Tongue (tissue), 2 donors: Measurements from ENCODE around the gene ADAM30. TPM values are rescaled to one million over a fixed set of nuclear protein-coding genes. Genes with fewer than 3 reads are reported as not detected.
"Not testable (repeated sequence)": the region's sequence is repeated elsewhere in the genome, so short reads cannot be mapped to it uniquely, and the experiment has no call there.

Experiments
- DNase-seq: peaks from one replicate; pipeline ENCODE4 v3.0.0-alpha.2; 2015
- total RNA-seq: library from RNA; depleted of rRNA; stranded (reverse); fragments of >200 nt; gene quantifications from one replicate; pipeline ENCODE4 v1.2.3, GENCODE V29; 2014

ADAM30 gene
- total RNA-seq, 1 donor from 2014 or later, result not detected

DNA sequence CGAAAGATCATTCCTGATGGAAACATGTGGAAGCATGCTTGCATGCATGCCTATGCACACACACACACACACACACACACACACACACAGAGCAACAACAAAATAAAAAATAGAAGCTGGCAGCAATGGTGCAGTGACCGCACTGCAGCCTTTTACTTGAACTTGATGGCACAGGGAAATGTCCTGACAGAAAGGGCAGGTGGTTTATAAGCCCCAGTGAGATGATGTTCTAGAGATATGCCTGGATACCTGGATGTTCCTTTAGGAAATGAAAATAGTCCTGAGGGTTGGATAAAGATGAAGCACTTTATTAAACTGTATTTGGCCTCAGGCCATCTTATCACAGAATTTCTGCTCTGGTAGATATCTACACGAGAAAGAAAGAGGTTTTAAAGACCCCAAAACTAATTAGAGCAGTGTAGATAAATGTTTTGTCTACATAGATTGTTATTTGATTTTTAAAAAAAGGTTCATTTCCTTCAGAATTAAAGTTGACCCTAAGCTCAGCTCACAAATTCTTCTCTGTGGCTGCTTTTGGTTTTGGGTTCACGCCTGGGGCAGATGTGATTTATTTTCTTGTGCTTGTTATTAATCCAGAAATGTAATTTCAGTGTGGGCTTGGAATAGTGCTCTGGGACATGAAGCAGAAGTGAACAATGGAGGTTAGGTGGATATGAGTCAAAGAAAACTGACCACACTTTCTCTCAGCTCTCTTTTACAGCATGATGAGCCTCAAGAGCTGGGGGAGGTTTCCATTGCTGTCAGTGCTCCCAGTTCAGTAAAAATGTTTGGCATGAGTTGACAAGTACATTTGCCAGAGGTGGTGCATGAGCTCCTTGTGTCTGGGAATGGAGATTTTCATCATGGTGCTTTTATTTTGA is 22.9 kb downstream of the ADAM30 start:
- peak; percentile 66 for DNase-seq

DNA sequence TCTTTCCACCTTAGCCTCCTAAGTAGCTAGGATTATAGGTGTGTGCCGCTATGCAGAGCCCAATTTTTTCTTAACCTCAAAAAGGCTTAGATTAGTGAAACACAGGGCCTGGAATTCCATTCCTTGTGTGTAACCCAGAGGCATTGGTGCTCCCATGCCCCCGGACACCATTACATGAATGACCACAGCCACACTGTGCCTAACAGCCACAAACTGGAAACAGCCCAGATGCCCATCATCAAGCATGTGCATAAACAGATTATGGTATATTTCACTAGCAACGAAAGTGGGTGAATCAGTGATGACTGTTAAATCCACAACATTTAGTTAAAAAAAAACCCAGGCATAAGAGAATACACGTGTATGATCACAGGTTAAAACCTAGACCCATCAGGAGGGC is 24.4 kb downstream of the ADAM30 start:
- no peak for DNase-seq

DNA sequence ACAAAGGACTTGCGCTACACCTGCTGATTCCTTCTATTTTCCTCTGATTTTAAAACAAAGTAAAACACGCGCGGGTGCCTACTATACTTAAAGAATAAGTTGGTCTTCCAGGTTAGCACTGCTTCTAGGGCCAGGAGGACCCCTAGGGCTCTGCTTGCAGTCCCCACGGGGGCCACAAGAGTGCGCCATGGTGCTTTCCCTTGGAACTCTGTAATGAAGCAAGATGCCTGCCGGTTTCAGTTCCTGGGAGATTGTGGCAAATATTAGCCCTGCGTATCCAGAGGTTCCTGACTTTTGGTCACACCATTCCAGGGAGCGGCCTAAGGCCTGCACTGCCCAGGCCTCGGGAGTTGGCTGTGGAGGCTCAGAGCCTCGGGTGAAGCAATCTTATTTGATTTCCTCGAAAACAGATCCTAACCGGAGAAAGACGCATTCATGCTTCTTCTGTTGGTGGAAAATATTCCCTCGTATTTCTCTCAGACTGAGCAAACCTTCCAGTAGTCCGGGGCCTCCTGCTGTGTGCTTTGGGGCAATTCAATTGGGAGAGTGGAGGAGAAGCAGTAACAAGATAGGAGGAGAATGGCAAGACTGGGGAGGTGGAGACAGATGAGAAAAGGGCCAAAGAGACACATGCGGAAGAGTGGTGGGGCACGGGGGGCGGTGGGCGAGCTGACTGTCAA is 25.3 kb downstream of the ADAM30 start:
- DNase-seq, result peak; percentile 89

DNA sequence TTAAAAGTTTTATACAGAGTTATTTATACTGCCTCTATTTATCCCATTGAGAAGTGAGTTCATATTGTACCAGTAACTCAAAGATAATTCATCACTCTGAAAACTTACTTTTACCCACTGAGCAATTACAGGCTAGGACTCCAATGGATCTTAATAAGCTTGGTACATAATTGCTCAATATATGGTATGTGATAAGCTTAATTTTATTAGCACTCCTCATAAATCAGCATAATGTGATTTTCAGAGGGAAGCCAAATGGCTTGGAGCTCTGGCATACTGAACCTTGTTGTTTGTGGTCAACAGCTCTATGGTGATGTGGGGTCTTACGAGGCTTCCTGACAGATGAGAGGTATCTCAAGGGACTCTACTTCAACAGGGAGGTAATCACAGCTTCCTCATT is 26.3 kb downstream of the ADAM30 start:
- no peak for DNase-seq

DNA sequence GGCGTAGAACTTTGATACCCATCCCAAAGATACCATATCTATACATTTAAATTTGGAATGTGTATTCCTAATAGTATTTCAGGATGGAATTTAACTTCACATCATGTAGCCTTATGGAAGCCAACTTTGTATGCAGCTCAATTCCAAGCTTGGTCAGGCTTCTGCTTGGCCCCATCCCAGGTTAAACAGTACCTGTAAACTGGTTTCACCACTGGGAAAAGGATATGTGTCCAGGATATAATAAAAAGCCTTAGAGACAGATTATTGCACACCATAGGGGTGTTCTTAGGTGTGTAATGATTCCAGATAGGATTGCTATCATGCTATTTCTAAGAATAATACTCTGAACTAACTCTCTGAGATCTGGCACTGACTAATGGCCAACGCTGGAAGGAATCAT is 28.1 kb downstream of the ADAM30 start:
- DNase-seq, result no peak

DNA sequence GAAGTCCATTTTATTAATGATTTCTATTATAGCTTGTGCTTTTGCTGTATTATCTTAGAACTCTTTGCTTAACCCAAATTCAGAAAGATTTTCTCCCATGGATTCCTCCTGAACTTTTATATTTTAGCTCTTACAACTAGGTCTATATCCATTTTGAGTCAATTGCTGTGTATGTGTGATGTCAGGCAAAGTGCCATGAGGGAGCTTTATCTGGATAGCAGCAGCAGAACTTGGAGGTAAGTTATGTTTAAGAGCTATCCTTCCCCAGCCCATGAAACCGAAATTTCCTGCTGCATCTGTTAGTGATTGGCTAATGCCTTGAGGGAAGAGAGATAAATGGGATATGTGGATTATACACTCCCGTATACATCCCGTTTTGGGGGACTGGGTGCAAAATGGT is 29.9 kb downstream of the ADAM30 start:
- no peak for DNase-seq

DNA sequence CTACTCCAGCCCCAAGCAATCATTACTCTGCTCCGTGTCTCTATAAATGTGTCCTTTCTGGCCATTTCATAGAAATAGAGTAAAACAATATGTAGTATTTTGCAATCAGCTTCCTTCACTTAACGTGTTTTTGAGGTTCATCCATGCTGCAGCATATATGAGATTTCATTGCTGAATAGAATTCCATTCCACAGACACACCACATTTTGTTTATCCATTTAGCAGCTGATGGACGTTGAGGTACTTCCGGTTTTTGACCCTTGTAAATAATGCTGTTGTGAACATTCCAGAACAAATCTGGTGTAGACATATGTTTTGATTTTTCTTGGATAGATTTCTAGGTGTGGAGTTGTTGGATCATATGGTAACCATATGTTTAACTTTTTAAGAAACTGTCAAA is 30.7 kb downstream of the ADAM30 start:
- peak; percentile 68 for DNase-seq

DNA sequence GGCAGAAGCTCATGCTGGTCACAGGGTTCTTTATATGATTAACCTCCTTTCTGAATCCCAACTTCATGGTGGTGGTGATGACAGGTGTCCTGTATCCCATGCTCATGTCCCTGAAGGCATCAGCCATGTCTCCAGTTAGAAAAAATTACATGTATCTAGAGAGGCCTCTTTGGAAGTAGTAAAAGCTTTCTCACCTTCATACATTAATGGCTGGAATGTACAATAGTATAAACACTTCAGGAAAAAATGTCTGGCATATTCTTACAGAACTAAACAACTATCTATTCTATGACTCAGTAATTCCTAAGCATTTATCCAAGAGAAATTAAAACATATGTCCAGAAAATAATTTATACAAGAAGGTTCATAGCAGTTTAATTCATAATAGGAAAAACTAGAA is 34.0 kb downstream of the ADAM30 start:
- no peak for DNase-seq

DNA sequence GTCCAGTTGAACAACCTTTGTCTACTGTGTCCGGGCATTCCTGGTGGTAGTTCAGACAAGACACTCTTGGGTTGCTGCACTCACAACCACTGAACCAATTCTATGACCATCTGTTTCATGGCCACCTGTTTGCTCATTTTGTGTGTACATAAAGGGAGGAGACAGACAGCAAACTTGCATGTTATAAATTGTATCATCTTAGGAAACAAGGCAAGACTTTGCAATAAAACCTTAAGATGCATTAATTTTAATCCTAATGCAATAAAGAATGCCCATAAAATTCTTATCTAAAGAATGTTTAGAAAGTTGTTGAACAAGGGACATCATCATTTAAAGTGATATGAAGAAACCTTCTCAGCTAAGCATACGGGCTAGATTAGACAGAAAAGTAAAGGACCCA is 34.8 kb downstream of the ADAM30 start:
- DNase-seq, result no peak

DNA sequence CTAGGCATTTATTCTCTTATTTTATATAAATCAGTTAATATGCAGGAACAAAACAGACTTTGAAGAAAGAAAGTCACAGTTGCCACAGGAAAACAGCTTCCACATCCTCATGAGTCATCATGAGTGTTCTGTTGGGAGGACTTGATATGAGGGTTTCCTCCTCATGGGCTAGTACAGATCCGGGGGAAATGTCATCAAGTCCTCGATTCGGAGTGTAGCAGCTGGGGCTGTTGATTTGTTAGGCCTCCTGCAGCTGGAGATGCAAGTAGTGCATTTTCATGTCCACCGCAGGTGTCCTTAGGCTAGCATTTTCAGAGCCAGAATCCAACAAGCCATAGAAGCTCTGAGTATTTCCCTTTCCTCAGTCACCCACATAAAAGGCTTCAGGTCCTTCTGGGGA is 36.7 kb downstream of the ADAM30 start:
- no peak for DNase-seq

DNA sequence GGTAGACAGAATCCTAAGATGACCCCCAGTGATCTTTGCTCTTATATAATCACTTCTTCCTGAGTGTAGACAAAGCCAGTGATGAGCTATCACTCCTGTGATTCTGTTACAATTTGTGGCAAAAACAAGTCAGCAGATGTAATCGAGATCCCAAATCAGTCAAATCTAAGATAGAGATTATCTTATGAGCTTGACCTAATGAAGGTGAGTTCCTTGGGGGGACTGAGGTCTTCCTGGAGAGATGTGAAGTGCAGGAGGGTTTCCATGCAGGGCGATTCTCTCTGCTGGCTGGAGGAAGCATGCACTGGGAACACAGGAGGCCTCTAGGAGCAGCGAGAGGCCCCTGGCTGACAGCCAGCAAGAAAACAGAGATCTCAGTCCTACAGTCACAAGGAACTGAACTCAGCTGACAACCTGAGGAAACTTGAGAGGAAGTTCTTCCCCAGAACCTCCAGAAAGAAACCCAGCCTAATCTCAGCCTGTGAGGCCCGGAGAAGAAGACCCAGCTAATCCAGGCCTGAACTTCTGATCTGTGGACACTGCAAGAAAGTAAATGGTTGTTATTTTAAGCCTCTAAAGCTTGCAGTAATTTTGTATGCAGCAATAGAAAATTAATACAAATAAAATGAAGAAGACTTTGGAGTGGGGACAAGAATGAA is 37.6 kb downstream of the ADAM30 start:
- DNase-seq, result not testable (repeated sequence)

DNA sequence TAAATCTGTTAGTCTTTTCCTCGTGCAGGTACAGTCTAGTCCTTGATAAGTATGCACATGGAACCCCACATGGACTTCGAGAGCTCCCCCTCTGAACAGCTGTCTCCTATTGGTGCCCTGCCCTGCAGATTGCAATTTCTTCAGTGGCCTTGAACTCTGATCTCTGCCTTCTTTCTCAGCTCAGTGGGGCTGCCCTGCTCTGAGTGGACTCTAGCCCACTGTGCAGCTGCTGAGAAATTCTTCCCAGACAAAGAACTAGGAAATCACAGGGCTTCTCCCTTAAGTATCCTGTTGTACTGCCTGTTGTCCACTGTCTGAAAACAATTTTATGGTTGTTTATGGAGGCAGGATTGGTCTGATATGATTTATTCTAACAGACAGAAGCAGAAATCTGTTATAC is 38.2 kb downstream of the ADAM30 start:
- no peak for DNase-seq

DNA sequence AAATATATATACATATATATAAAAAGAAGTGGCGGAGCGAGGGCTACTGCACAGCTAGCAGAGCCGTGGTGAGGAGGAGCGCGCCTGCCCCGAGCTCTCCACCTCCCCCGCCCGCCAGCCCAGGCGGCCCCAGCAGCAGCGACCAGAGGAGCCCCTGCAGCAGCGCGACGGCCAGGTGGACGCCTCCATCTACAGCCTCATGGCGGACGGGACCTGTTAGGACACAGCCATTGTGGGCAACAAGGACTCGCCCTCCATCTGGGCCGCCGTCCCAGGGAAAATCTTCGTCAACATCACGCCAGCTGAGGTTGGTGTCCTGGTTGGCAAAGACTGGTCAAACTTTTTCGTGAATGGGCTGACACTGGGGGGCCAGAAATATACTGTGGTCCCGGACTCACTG is 43.2 kb downstream of the ADAM30 start:
- DNase-seq, result no peak

DNA sequence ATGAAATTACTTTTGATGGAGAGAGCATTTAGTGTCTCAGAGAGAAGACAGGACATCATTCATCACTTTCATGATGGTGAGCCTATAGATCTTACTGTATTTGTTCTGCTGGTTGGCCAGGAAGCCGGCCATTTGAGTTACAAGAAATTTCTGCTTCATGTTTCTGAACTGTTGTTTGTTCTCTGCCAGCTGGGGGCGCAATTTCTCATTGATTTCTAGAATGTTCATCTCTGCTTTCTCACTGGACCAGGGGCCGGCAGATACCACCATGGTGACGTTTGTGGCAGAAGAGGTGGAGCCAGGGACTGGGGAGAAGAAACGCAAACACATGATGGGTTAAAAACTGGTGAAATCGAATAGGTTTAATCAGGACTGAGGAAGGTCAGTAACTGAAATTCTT is 52.1 kb downstream of the ADAM30 start:
- DNase-seq, result not testable (repeated sequence)

Other genes starting within 250 kb of the ADAM30 start
- 15.0 TPM for gene ZNF697, start 248.2 kb downstream of the ADAM30 start, total RNA-seq
- gene PHGDH, start 184.6 kb downstream of the ADAM30 start, total RNA-seq, result 58.2 TPM
- 0.92 TPM for gene HMGCS2, start 127.6 kb downstream of the ADAM30 start, total RNA-seq
- not detected for gene REG4, start 85.1 kb downstream of the ADAM30 start, total RNA-seq
- 133 TPM for gene NOTCH2, start 173.1 kb upstream of the ADAM30 start, total RNA-seq